ENCODE measurements around the gene WWOX.

WWOX gene

DNA sequence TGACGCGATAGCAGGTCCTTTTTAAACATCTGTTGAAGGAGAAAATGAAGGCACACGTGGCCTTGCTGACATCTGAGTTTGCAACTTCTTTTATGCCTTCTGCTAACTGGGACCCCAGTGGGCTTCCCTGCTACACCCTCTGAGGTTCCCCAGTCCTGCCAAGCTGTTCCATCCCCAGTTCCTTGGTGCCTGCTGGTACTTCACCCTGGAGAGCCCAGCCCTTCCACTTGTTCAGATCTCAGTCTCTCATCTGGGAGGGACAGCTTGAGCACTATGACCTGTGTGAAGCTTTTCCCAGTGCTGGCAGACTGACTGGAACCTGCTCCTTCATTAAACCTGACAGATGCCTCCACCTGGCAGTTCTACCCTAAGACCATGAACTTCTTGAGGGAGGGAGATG lies 95.5 kb downstream of the WWOX start:
- no peak for DNase-seq (ENCODE audit: low read depth, low spot score)

DNA sequence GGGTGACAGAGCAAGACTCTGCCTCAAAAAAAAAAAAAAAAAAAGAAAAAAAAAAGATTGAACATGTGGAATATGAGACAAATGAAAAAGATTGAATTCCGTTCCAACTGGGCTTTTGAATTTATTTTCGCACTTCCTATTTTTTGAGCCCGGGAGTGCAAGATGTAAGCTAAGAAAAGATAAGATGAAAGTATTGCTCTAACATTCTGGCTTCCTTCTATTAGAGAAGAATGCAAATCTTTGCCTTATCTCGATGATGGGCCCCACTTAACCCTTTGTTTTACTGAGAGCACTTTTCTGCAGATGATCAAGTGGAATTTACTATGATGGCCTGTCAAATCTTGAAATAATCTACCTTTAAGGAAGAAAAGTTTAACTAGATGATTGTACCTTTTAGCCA lies 96.3 kb downstream of the WWOX start:
- no peak for DNase-seq (ENCODE audit: low read depth, low spot score)

DNA sequence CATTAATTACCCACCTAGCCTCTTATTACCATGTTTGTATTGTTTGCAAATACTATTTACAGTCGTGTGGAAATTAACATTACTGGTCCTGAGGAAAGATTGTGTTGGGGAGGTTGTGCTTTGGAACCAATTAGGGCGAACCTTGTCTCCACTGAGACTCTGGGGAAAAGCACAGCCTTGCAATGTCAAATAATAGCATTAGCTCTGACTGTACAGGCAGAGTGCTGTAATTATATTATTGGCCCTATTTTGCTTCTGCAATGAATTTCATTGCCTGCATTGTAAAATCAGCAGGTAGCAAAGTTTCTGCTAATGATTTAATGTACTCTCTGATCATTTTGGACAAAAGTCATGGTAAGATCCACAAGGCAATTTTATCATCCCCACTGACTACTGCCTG lies 97.0 kb downstream of the WWOX start:
- no peak for DNase-seq (ENCODE audit: low read depth, low spot score)

DNA sequence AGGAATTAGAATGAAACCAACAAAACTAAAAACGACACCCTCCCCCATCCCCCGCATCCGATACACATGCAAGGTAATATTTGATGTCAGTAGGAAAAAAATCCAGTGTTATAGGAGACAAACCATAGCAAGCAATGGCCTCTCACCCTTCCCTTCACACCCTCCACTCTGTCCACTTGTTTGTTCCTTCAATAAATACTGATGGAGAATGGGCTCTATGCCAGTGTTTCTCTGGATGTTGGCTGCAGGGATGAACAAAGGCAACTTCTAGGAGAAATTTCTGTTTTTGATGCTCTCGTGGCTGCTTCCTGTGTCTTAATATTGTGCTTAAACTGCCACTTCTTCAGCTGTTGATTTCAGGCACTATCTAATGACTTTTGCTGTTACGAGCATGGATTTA lies 98.8 kb downstream of the WWOX start:
- no peak for DNase-seq (ENCODE audit: low read depth, low spot score)

DNA sequence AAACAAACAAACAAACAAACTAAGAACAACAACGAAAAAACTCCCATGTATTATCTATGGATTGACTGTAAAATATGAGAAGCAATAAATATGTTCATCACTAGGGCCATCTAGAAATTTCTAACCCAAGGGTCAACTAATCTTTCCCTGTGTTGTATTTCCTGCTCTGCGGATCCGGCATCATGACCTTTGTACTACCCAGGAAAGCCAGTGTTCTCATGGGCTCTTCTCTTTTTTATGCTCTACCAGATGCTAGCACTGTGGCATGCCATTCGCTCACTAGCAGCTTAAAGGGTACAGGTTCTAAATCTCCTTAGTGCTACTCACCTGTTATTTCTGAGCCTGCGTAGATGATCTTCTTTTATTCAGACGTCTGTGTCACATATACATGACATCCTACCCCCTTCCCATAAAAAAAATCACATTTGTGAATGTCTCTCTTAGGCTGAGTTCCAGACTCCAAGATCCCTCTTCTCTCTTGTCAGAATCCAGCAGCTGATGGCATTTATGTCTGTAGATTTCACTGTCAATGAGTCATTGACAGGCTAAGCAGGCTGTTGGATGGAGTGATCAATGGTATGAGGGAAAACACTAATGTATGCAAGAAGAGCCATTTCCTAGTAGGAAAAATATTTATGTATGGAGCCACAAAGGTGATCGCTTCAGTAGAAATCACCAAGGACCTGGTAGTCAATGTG lies 100.0 kb downstream of the WWOX start:
- no peak for DNase-seq (ENCODE audit: low read depth, low spot score)

DNA sequence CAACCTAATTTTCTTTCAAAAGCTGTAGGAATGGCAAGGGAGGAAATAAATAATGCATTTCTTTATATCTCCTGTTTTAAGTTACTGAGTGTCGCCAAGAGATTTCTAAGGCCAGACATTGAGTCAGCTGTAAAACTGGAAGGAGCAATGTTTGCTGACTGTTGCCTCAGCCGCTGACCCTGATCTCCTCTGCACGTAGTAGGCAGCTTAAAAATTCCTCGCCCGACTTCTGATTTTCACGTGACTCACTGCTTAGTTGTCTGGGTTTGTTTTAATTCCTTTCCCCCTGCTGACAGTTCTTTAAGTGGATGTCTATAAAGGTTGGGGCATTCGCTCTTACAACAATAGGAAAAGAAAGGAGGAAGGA lies 100.6 kb downstream of the WWOX start:
- DNase-seq (ENCODE audit: low read depth, low spot score) = no peak

DNA sequence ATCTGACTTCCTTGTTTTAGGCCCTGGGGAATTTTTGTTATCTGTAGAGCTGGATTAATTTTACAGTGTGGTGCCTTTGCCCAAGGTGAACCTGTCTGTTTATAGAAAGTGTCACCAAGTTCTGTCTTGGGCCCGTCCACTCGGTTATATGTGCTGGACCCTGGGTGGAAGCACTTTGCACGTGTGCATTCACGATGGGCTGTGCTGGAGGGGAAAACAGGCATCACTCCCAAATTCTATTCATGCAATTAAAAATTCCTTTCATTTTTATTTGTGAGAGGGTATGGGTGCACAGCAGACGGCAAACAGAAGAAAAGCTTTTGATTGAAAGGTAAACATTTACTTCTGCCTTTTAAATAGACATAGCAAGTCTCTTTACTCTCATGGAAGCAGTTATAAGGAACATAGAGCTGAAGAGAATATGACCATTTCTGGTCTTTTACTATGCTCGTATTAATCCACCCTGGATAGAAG lies 101.2 kb downstream of the WWOX start:
- no peak for DNase-seq (ENCODE audit: low read depth, low spot score)

DNA sequence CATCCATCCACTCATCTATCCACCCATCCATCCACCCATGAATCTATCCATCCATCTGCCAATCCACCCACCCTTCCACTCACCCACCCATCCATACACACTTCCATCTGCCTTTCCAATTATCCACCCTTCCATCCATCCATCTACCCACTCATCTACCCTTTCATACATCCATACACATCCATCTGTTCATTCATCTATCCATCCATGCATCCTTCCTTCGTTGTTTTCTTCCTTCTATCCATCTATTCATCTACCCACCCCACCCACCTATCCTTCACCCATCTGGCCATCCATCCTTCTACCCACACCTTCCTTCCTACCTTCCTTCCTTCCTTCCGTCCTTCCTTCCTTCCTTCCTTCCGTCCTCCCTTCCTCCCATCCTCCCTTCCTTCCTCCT lies 106.1 kb downstream of the WWOX start:
- no peak for DNase-seq (ENCODE audit: low read depth, low spot score)

DNA sequence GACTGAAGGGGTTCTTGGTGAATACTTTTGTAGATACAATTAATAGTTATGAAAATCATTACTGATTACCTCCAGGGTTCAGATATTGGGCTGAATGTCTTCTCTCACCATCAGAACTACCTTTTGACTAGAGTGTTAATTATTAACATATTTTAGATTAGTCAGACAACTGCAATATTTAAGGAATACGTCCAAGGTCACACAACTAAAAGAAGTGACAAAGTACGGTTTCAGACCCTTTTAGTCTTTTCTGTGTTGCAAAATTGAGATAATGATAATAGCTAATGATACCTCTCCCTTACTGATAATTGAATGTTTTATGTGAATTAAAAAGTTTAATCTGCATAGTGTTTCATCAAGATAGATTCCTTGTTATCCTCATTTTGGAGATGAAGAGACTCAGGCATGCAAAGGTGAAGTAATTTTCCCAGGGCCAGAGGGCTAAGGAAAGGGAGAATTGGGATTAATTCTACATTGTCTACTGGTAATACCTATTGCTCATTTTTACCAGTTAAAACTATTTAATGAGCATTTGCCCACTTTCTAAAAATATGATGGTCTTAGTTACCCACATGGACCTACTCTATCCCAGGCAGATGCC lies 107.3 kb downstream of the WWOX start:
- no peak for DNase-seq (ENCODE audit: low read depth, low spot score)

DNA sequence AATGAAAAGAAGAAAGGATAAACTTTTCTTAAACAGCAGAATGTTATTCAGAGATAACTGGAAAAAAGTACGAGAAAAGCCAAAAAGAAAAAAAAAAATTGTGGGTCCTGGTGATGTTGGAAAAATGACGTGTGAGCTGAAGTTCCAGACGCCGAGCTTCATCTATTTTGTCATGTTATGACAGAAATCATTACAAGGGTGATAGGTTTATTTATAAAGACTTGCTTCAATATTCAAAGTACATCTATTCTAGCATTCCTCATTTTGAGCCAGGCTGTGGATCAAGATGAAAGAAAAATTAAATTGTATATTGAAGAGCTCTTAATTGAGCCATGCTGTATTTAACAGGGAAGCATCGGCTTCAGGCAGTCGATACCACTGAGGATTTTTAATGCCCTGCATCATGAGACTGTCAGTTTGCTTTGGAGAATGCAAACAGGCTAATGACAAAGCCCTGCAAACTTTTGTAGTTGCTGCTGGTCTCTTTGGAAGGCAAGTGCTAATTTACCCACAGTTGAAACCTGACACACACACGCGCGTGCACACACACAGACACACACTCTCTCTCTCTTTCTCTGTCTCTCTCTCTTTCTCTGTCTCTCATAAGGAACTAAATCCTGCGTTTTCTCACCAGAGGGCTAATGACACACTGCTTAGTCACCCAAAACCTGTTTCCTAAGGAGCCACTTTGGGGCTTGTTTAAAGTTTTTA lies 110.7 kb downstream of the WWOX start:
- DNase-seq (ENCODE audit: low read depth, low spot score) = no peak

DNA sequence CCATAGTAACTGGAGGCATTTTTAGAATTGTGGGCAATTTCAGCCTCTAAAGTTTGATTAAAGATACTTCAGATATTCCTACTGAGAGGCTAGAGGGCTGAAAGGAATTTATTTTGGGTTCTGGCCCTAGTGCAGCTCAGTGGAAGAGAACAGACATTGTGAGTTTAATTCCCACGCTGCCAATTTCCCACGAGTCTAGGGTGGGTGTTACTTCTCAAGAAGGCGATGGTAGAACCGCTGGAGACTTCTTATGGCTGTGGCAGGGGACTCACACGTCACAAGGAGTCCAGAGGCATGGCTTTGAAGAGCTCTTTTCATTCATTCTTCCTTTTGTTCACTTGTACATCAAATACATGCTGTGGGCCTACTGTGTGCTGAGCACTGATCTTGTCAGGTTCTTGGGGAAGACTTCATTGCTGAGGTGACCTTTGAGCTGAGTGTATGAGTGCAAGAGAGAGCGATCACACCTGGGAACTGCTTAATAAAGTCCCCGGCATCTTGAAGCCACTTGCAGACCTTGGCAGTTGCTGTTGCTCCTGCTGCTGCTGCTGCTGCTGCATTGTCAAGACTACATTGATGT lies 111.7 kb downstream of the WWOX start:
- DNase-seq (ENCODE audit: low read depth, low spot score) = no peak

DNA sequence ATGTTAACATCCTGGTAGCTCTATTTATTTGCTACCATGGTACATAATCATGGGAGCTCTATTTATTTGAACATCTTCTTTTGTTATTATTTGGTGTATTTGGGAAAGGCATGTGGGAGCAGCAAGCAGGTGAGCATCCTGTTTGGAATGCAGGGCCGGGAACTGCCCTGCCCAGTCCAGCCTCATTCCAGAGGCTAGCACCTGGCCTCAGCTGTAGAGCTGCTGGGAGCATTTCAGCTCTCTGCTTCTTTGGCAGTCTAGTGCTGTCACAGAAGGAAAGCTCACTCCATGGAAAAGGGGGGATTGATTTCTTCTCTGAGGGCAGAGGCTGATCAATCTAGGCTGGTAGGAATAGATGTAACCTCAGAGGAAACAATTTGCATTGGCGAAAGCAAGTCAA lies 112.5 kb downstream of the WWOX start:
- DNase-seq (ENCODE audit: low read depth, low spot score) = no peak

DNA sequence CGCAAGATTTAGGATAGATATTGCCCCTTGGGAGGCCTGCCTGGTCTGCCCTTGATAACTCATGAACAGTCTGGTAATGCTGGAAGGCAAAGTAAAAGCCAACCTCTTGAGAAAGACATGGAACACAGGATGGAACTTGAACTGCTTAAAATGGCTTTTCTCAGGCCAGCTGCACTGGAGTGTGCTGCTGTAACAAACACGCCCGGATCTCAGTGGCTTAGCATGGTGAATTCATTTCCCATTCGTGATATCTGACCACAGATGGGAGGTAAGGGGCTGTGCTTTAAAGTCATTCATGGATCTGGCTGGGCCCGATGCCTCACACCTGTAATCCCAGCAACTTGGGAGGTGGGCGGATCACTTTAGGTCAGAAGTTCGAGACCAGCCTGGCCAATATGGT lies 113.2 kb downstream of the WWOX start:
- DNase-seq (ENCODE audit: low read depth, low spot score) = no peak

DNA sequence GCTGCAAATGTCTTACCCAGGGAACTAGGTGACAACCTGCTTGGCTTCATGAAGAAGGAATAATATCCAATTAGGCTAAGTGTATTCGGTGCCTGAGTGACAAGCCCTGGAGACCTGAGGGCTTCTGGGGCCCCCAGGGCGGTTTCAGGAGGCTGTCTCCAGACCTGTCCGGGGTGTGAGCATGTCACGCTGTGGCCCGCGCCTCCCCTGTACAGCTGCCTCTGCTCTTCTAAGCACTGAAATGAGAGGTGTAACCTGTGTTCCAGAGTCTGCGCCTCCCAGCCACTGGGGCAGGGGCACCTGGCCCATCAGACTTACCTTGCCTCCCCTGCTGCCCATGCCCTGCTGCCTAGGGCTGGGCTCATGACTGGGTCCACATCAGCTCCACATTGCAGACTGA lies 114.3 kb downstream of the WWOX start:
- no peak for DNase-seq (ENCODE audit: low read depth, low spot score)

DNA sequence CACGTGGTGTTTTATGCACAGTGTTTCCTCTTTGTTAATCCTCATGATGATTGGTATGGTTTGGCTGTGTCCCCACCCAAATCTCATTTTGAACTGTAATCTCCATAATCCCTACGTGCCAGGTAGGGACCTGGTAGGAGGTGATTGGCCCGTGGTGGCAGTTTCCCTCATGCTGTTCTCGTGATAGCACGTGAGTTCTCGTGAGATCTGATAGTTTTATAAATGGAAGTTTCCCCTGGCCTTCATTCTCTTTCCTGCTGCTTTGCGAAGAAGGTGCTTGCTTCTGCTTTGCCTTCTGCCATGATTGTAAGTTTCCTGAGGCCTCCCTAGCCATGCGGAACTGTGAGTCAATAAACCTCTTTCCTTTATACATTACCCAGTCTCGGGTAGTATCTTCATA lies 115.8 kb downstream of the WWOX start:
- DNase-seq (ENCODE audit: low read depth, low spot score) = no peak

DNA sequence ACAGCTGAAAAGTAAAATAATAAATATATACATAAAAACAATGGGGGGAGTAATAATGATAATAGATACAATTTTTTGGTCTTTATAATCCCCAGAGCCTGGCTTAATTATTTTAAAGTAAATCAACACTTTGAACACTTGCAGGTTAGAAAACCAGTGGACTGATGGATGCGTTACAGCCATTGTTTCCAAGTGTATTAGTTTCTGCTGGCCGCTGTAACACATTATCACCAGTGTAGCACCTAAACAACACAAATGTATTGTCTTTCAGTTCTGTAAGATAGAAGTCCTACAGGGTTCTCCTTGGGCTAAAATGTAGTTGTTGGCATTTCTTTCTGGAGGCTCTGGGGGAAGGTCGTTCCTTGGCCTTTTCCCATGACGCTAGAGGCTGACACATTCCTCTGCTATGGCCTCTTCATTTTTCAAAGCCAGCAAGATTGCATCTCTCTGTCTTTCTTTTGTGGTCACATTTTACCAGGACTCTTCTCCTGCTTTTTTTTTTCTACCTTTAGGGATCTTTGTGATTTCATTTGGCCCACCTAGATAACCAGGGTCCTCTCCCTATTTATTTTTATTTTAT lies 116.8 kb downstream of the WWOX start:
- DNase-seq (ENCODE audit: low read depth, low spot score) = no peak

DNA sequence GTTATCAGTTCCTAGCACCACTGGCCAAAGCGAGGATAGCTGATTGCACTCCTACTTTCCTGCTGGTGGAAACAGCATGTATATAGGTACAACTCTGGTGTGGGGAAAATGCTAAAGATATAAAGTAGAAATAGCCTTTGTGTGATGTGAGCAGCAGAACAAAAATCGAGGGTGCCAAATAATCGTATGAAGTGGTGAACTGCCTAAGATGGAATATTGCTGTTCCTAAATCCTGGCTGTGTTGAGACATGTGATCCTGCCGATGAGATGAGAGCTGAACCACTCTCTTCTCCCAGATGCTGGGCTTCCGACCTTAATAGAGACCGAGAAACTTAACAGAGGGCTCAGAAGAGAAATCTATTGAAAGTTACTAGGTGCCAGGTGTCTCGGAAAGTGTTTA lies 117.8 kb downstream of the WWOX start:
- no peak for DNase-seq (ENCODE audit: low read depth, low spot score)

DNA sequence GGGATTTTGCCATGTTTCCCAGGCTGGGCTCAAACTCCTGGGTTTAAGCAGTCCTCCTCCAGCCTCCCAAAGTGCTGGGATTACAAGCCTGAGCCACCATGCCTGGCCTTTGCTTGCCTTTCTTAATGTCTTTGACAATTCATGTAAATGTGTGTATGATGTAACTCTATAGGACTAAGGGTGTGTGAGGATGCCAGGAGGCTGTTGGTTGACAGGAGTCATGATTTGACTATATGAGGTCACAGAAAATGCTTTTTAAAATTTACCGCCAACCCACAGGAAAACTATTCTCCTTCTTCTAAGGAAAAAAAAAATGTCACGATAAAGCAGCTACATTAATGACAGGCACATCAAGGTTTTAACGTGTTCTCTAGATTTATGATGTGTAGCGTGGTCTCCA lies 118.8 kb downstream of the WWOX start:
- DNase-seq (ENCODE audit: low read depth, low spot score) = no peak

DNA sequence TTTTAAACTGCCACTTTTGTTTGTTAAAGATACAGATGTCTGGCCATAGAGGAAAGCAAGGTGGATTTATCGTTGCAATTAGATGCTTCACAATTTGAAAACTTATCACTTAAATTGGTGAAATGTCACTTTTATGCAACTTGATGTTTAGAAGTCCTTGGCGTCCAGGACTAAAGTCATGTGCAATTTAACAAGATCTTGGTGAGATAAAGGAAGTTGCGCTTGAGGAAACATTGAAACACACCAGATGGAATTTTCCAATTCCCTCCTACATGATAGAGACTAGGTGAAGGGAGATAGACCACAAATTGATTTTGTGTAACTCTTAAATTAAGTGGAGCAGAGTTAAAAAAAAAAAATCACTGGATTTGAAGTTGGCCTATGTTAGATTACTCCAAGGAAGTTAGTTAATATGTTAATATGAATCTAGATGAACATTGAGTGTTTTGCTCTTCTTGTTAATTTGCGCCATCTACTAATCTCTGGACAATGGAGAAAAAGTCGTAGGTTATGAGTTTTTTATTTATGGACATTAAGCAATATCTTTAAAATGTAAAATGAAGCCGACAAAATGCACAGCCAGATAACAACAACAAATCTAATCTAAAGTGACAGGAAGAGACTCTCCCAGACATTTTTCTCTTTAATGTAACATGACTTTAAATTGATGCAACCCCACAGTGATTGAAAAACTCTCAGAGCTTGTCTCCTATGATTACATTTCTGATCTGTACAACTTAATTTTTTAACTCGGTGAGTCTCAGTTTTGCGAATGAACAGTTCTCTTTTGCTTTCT lies 119.6 kb downstream of the WWOX start:
- no peak for DNase-seq (ENCODE audit: low read depth, low spot score)

DNA sequence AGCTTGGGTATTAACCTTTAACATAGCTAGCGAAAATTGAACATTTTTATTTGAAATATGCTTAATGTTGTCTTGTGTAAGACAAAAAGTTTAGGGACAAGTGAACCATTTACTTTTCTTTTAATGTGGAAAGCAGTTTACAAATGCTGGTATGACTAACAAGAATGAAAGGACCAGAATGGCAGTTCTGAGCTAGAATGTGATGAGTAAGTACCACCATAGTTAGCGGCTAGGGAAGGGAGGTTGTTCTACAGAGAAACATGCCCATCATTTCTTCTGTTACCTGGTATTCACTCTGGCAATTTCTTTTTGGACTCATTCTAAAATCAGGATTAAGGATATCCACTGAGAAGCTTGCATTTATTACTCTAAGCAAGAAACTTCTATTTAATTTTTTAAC lies 121.1 kb downstream of the WWOX start:
- DNase-seq (ENCODE audit: low read depth, low spot score) = no peak

DNA sequence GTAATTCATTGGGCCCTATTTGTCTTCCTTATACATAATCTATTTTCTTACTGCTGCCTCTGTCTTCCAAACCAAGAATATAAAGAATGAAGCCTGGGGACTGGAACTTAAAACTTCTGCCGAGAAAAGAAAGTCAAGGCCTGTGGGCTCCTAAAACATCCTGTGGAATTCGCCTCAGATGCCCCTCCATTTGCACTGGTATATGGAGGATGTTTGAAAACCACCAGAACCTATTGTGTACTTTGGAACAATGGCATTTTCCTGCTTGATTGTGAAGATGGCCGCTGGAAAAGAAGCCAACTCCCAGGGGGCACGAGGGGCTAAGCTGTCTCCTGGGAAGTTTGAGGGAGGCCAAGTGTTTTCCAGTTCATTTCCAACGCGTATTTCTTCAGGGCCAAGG lies 122.4 kb downstream of the WWOX start:
- DNase-seq (ENCODE audit: low read depth, low spot score) = no peak

DNA sequence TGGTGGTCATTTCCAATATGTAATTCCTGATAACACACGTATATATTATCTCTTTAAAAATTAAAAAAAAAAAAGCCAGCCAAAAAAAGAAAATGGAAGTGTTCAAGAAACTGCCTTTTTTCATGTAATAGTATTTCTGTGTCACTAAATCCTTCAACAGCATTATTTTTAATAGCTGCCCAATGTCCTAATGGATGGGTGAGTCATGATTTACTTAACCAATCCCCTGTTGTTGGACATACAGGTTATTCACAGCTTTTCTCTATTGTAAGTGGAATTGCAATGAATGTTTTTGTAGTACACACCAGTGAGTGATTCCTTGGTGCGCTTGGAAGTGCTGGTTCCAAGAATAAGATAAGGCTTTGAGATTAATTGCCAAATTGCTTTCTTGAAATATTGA lies 124.9 kb downstream of the WWOX start:
- DNase-seq (ENCODE audit: low read depth, low spot score) = no peak
